ENCODE measurements around the gene TMTC1.

DNA sequence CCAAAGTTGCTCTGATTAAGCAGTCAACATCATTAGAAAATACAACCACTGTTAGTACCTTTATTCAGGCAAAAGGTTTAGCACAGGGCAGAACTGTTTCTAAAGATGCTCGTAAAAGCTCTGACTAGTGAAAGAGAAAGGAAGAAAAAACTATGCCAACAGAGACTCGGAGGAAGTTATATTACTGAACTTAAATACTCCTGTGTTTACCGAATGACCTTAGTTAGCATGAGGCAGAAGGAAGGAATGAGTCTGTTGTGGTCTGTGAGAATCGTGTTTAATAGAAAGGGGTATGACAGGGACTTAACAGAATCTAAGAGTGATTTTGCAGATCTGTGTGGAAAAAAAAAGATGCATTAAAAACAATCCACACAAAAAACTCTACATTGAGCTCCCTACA, 202.1 kb downstream of the TMTC1 start:
- no peak for TF ChIP-seq RARB (CRISPR knock-in tag; IDR thresholded peaks at IDR 0.05)
- no peak for TF ChIP-seq TCF4 (CRISPR knock-in tag; IDR thresholded peaks at IDR 0.05; ENCODE audit: borderline replicate concordance)
- no peak for TF ChIP-seq ZNF8 (CRISPR knock-in tag; IDR thresholded peaks at IDR 0.05)
- TF ChIP-seq GLIS3 (CRISPR knock-in tag; IDR thresholded peaks at IDR 0.05): no peak
- TF ChIP-seq, protein P1, sequence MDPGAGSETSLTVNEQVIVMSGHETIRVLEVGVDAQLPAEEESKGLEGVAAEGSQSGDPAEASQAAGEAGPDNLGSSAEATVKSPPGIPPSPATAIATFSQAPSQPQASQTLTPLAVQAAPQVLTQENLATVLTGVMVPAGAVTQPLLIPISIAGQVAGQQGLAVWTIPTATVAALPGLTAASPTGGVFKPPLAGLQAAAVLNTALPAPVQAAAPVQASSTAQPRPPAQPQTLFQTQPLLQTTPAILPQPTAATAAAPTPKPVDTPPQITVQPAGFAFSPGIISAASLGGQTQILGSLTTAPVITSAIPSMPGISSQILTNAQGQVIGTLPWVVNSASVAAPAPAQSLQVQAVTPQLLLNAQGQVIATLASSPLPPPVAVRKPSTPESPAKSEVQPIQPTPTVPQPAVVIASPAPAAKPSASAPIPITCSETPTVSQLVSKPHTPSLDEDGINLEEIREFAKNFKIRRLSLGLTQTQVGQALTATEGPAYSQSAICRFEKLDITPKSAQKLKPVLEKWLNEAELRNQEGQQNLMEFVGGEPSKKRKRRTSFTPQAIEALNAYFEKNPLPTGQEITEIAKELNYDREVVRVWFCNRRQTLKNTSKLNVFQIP (CRISPR knock-in tag; IDR thresholded peaks at IDR 0.05; ENCODE audit: borderline replicate concordance, low read depth): no peak
- no peak for TF ChIP-seq PPARA (CRISPR knock-in tag; IDR thresholded peaks at IDR 0.05; ENCODE audit: borderline replicate concordance)
- TF ChIP-seq, protein P2, sequence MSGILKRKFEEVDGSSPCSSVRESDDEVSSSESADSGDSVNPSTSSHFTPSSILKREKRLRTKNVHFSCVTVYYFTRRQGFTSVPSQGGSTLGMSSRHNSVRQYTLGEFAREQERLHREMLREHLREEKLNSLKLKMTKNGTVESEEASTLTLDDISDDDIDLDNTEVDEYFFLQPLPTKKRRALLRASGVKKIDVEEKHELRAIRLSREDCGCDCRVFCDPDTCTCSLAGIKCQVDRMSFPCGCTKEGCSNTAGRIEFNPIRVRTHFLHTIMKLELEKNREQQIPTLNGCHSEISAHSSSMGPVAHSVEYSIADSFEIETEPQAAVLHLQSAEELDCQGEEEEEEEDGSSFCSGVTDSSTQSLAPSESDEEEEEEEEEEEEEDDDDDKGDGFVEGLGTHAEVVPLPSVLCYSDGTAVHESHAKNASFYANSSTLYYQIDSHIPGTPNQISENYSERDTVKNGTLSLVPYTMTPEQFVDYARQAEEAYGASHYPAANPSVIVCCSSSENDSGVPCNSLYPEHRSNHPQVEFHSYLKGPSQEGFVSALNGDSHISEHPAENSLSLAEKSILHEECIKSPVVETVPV (CRISPR knock-in tag; IDR thresholded peaks at IDR 0.05): no peak
- TF ChIP-seq ARNTL (CRISPR knock-in tag; IDR thresholded peaks at IDR 0.05; ENCODE audit: borderline replicate concordance, low read depth): no peak
